Sigmoid colon (tissue), 4 donors: ENCODE data around the gene RPL7A.

Source experiments
- CTCF ChIP-seq, 4 experiments: fragments of 450-650 bp in 3 of 4; fragments of 200-600 bp in 1 of 4; IDR thresholded peaks; one replicate each; pipeline ENCODE4 v1.5.1; 2016 to 2019; ENCODE audit warnings: antibody characterized with exemption in 4 of 4, mild to moderate bottlenecking in 3 of 4, moderate library complexity in 2 of 4
- EP300 ChIP-seq, 4 donors: sonication (generic); formaldehyde crosslinking; IDR thresholded peaks; one replicate each; pipeline ENCODE4 v1.6.1; 2017; ENCODE audit warnings: antibody characterized with exemption in 4 of 4
- POLR2A ChIP-seq, 2 donors: fragments of 450-650 bp; IDR thresholded peaks; one replicate each; pipeline ENCODE4 v1.6.1; 2016; ENCODE audit warnings: antibody characterized with exemption in 2 of 2, mild to moderate bottlenecking in 2 of 2, moderate library complexity in 2 of 2
- POLR2AphosphoS5 ChIP-seq, 4 donors: sonication (generic); formaldehyde crosslinking; IDR thresholded peaks; one replicate each; pipeline ENCODE4 v1.6.1; 2017; ENCODE audit warnings: antibody characterized with exemption in 4 of 4

GRCh38 chr9:133348718-133349573, 928 bp downstream of the RPL7A start:
- TF ChIP-seq EP300 (IDR thresholded peaks at IDR 0.05) (no peak), POLR2AphosphoS5 (IDR thresholded peaks at IDR 0.05) (no peak), CTCF (IDR thresholded peaks at IDR 0.05) (no peak), POLR2A (IDR thresholded peaks at IDR 0.05) (no peak)
